CD4-positive, alpha-beta T cell (primary cell): ENCODE measurements around the gene CMTR1. TPM values are rescaled to one million over a fixed set of nuclear protein-coding genes. Genes with fewer than 3 reads are reported as not detected.
A peak's percentile ranks its signal among the peaks of the same experiment; 100 is the strongest.

Source experiments
- ATAC-seq: fragments of 200-7000 bp; cut with Tn5 transposase; one replicate; pipeline ENCODE4 v1.10.0; 2022; ENCODE audit warnings: mild to moderate bottlenecking; ENCODE audit not compliant: poor library complexity
- CTCF ChIA-PET: fragments of 350-600 bp; sonication (Branson Sonifier 250); formaldehyde crosslinking; loops from one replicate; lab custom pipeline; 2021; ENCODE audit warnings: antibody characterized with exemption, inconsistent platforms; lab: Charles Lee
- POLR2A ChIA-PET: fragments of 350-600 bp; sonication (Branson Sonifier 250); formaldehyde crosslinking; loops from one replicate; lab custom pipeline; 2021; ENCODE audit warnings: antibody characterized with exemption, inconsistent platforms; lab: Charles Lee
- DNase-seq, 14 experiments: peaks; one replicate each; pipeline ENCODE4 v3.0.0-alpha.2; 2013 to 2020; ENCODE audit warnings: mixed read lengths in 2 of 14
- H3K27ac ChIP-seq, 2 donors: one replicate each; pipeline versions ENCODE4 v1.5.1 to v1.7.0; 2013; ENCODE audit warnings: low read length in 2 of 2, low read depth in 1 of 2, mild to moderate bottlenecking in 1 of 2
- H3K27me3 ChIP-seq, 2 experiments: 1 replicate in 1 of 2; 2 replicates in 1 of 2; pipeline versions ENCODE4 v1.6.1 to v1.7.0; 2013; ENCODE audit warnings: low read length in 2 of 2, control low read depth in 1 of 2, mild to moderate bottlenecking in 1 of 2, moderate library complexity in 1 of 2; ENCODE audit not compliant: insufficient read depth in 2 of 2, control insufficient read depth in 1 of 2
- H3K36me3 ChIP-seq: one replicate; pipeline ENCODE4 v1.6.1; 2013; ENCODE audit warnings: low read length, control low read depth; ENCODE audit not compliant: insufficient read depth
- H3K4me1 ChIP-seq: one replicate; pipeline ENCODE4 v1.6.1; 2013; ENCODE audit warnings: low read length, control low read depth; ENCODE audit not compliant: insufficient read depth
- H3K4me3 ChIP-seq: one replicate; pipeline ENCODE4 v1.5.1; 2013; ENCODE audit warnings: mild to moderate bottlenecking, low read length, moderate library complexity
- H3K9me3 ChIP-seq, 2 experiments: 1 replicate in 1 of 2; 2 replicates in 1 of 2; pipeline versions ENCODE4 v1.6.1 to v1.7.0; 2013; ENCODE audit warnings: low read length in 2 of 2, mild to moderate bottlenecking in 2 of 2, control low read depth in 1 of 2, moderate library complexity in 1 of 2; ENCODE audit not compliant: control insufficient read depth in 1 of 2, insufficient read depth in 1 of 2
- H3K27ac Mint-ChIP-seq: one replicate; pipeline ENCODE4 v1.8.0; 2020; ENCODE audit warnings: mixed read lengths
- H3K27me3 Mint-ChIP-seq: one replicate; pipeline ENCODE4 v1.8.0; 2021; ENCODE audit warnings: mixed read lengths
- H3K36me3 Mint-ChIP-seq: one replicate; pipeline ENCODE4 v1.8.0; 2021; ENCODE audit warnings: low read depth, mixed read lengths
- H3K4me1 Mint-ChIP-seq: one replicate; pipeline ENCODE4 v1.8.0; 2021; ENCODE audit warnings: low read depth, mixed read lengths
- H3K4me3 Mint-ChIP-seq: one replicate; pipeline ENCODE4 v1.8.0; 2020; ENCODE audit warnings: mild to moderate bottlenecking, mixed read lengths
- H3K9me3 Mint-ChIP-seq: one replicate; pipeline ENCODE4 v1.8.0; 2020; ENCODE audit warnings: mixed read lengths
- CTCF ChIP-seq: fragments of 200-600 bp; IDR thresholded peaks from one replicate; pipeline ENCODE4 v1.8.0; 2022; ENCODE audit warnings: antibody characterized with exemption, mild to moderate bottlenecking
- intact Hi-C, 2 experiments: fragments of 100-400 bp; cut with DNase I in 1 of 2; cut with micrococcal nuclease in 1 of 2; formaldehyde crosslinking; loops; one replicate each; pipeline versions ENCODE4 v1.15.1 to v1.9.0; 2023 to 2025; cut with DNase I, micrococcal nuclease
- total RNA-seq, 174 experiments: library from RNA in 2 of 174; stranded (reverse) in 2 of 174; gene quantifications; one replicate each; pipeline ENCODE4 v1.2.3 and lab custom pipeline; 2021 to 2026

CMTR1 gene
- total RNA-seq, 2 experiments from 2014 or later = 79.7 to 80.3 TPM

- no peak for ATAC-seq
Measured at GRCh38 chr6:37467718-37468117, 34.7 kb downstream of the CMTR1 start.

GRCh38 chr6:37473364-37474095 lies 40.5 kb downstream of the CMTR1 start:
- H3K27ac Mint-ChIP-seq = no peak overlapping the region
- Histone ChIP-seq H3K36me3 (peaks cover 81% of the 10 kb centered on the region), H3K27me3 (no peaks in the 10 kb centered on the region), H3K9me3 (no peaks in the 10 kb centered on the region), H3K4me1 (no peaks in the 10 kb centered on the region), H3K4me3 (no peak overlapping the region), H3K27ac (no peak overlapping the region)
- ChIA-PET POLR2A (no interaction called here), CTCF (interaction anchor here (1.2 kb wide), 1 partner anchor 11 kb away, joined by 3 read pairs; no protein-coding TSS in a partner anchor)
- no peak for ATAC-seq
- H3K9me3 Mint-ChIP-seq = no peaks in the 10 kb centered on the region
- DNase-seq = no peak
- TF ChIP-seq CTCF = no peak
- intact Hi-C loops = no loop called here
- no peak overlapping the region for H3K4me3 Mint-ChIP-seq
- H3K4me1 Mint-ChIP-seq = no peaks in the 10 kb centered on the region
- H3K36me3 Mint-ChIP-seq = peaks cover 86% of the 10 kb centered on the region
- no peaks in the 10 kb centered on the region for H3K27me3 Mint-ChIP-seq

More at GRCh38 chr6:37467718-37468117, 34.7 kb downstream of the CMTR1 start:
- no peak overlapping the region for H3K4me3 Mint-ChIP-seq
- peaks cover 5% of the 10 kb centered on the region for H3K9me3 Mint-ChIP-seq
- CTCF ChIA-PET = no interaction called here
- no peak for DNase-seq
- H3K4me1 ChIP-seq = no peaks in the 10 kb centered on the region
- H3K36me3 Mint-ChIP-seq = peaks cover 84% of the 10 kb centered on the region
- POLR2A ChIA-PET = no interaction called here
- intact Hi-C loops = no loop called here
- no peaks in the 10 kb centered on the region for H3K27me3 ChIP-seq
- H3K36me3 ChIP-seq = peaks cover 58% of the 10 kb centered on the region
- no peaks in the 10 kb centered on the region for H3K4me1 Mint-ChIP-seq
- H3K4me3 ChIP-seq = no peak overlapping the region
- no peak for TF ChIP-seq CTCF
- H3K27me3 Mint-ChIP-seq = no peaks in the 10 kb centered on the region
- no peak overlapping the region for H3K27ac Mint-ChIP-seq
- no peak overlapping the region for H3K27ac ChIP-seq
- no peaks in the 10 kb centered on the region for H3K9me3 ChIP-seq

- ATAC-seq = no peak
- Histone ChIP-seq H3K4me1 (no peaks in the 10 kb centered on the region), H3K27me3 (no peaks in the 10 kb centered on the region), H3K36me3 (peaks cover 89% of the 10 kb centered on the region), H3K27ac (no peak overlapping the region), H3K9me3 (no peaks in the 10 kb centered on the region), H3K4me3 (no peak overlapping the region)
- ChIA-PET CTCF (no interaction called here), POLR2A (no interaction called here)
- peak overlapping the region; percentile 36 for H3K27ac Mint-ChIP-seq
- no peak for TF ChIP-seq CTCF
- H3K9me3 Mint-ChIP-seq = no peaks in the 10 kb centered on the region
- intact Hi-C loops = no loop called here
- no peaks in the 10 kb centered on the region for H3K27me3 Mint-ChIP-seq
- H3K36me3 Mint-ChIP-seq = peaks cover 94% of the 10 kb centered on the region
- no peak for DNase-seq
- H3K4me1 Mint-ChIP-seq = no peaks in the 10 kb centered on the region
- H3K4me3 Mint-ChIP-seq = no peak overlapping the region
Measured at GRCh38 chr6:37474316-37474715, 41.3 kb downstream of the CMTR1 start.
